Measurements from ENCODE around the gene SLC35A4.

Gene SLC35A4, protein sequence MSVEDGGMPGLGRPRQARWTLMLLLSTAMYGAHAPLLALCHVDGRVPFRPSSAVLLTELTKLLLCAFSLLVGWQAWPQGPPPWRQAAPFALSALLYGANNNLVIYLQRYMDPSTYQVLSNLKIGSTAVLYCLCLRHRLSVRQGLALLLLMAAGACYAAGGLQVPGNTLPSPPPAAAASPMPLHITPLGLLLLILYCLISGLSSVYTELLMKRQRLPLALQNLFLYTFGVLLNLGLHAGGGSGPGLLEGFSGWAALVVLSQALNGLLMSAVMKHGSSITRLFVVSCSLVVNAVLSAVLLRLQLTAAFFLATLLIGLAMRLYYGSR

DNA sequence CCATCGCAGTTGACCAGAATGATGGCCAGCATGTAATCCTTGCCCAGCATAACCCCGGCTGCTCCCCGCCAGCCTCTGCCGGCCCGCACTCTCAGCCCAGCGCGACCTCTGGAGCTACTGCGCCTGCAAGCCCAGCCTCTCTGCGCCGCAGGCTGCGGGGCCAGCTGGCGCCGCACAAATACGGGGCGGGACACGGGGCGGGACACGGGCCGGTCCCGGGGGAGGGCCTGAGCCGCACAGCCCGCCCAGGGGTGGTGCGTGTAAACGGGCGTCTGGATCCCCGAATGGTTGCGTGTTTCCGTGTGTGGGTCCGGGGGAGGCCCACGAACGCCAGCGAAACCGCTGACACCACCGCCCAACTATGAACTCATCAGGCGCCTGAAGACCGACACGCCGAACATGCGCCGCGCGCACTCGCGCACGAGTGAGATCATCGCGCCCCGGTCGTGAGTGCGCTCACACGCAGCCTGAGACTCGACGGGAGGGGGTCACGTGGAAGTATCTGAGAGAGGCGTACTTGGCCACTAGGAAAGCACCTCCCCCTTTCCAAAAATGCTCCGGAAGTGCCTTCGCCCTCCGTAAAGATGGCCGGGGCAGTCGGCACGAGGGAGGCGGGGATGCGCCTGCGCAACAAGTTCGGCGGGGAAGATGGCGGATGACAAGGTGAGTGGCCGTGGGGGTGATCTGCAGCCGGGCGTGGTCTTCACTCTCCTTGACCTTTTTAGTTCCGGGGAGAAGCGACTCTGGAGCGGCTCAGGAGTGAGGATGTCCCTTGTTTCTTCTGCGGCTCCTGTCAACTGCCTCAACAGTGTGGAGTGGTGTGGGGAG lies at the start of gene SLC35A4, which contains the start of gene APBB3:
SLC35A4 (plus strand) TSS at position 633 of the 828 bp plus-strand sequence. CDS start 2,342 bp downstream, outside the sequence.
APBB3 (minus strand) TSS at position 403 of the 828 bp plus-strand sequence; CDS start at position 50, 353 bp downstream.
- DNase-seq: peak; percentile 99

DNA sequence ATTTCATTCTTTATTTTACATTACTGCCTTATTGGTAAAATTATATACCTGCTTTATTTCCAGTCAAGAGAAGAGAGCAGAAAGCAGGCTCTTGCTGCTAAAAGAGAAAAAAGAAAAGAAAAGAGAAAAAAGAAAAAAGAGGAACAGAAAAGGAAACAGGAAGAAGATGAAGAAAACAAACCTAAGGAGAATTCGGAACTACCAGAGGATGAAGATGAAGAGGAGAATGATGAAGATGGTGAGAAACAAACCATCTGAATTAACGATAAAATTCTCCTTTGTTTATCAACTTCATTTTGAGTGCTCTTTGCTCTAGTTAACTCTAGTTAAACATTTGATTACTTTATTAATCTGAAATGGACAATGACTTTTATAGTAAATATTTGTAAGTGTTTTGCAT lies 40.6 kb upstream of the SLC35A4 start:
- DNase-seq: no peak

DNA sequence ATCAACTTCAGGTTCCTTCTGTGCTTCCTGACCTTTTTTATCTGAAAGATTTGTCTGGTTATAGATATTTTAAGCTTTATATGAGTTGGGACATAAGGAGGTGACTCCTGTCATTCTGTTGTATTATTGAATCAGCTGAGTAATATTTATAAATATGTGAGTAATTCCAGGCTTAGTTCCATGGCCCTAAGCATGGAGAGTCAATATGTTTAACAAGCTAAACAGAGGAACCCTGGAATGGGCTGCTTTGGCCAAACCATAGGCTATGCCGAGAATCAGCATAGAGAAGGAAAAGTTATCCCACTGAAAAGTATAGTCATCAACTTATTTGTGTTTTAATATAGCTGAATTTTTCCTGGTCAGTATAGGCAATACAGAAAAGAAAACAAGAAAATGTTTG lies 24.4 kb upstream of the SLC35A4 start:
- no peak for DNase-seq

DNA sequence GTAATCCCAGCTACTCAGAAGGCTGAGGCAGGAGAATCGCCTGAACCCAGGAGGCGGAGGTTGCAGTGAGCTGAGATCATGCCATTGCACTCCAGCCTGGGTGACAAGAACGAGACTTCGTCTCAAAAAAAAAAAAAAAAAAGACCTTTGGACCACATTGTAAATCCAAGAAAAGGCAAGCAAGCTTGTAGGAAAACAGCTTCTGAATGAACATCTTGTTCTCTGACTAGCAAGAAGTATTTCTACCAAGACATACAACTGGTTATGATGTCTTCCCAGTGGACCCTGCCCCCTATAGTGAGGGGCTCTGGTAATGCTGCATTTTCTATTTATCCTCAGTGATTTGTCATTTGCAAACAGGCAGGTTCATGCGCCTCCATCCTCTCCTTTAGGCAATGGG lies 21.7 kb upstream of the SLC35A4 start:
- DNase-seq: no peak

DNA sequence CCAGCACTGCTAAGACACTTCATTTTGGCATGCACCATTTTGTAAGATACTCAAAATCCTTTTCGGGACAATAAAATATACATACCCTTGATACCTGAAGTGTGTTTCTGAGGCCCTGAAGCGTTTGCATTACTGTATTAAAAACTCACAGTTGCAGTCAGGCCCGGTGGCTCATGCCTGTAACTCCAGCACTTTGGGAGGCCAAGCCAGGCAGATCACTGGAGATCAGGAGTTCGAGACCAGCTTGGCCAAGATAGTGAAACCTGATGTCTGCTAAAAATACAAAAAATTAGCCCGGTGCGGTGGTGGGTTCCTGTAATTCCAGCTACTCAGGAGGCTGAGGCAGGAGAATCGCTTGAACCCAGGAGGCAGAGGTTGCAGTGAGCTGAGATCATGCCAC lies 19.6 kb upstream of the SLC35A4 start:
- no peak for DNase-seq

DNA sequence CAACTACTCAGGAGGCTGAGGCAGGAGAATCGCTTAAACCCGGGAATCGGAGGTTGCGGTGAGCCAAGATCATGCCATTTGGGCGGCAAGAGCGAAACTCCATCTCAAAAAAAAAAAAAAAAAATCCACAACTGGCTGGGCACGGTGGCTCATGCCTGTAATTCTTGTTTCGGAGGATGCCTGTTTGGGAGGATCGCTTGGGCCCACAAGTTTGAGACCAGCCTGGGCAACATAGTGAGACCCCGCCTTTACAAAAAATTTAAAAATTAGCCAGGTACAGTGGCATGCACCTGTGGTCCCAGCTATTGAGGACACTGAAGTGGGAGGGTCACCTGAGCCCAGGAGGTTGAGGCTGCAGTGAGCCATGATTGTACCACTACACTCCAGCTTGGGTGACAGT lies 19.0 kb upstream of the SLC35A4 start:
- no peak for DNase-seq

DNA sequence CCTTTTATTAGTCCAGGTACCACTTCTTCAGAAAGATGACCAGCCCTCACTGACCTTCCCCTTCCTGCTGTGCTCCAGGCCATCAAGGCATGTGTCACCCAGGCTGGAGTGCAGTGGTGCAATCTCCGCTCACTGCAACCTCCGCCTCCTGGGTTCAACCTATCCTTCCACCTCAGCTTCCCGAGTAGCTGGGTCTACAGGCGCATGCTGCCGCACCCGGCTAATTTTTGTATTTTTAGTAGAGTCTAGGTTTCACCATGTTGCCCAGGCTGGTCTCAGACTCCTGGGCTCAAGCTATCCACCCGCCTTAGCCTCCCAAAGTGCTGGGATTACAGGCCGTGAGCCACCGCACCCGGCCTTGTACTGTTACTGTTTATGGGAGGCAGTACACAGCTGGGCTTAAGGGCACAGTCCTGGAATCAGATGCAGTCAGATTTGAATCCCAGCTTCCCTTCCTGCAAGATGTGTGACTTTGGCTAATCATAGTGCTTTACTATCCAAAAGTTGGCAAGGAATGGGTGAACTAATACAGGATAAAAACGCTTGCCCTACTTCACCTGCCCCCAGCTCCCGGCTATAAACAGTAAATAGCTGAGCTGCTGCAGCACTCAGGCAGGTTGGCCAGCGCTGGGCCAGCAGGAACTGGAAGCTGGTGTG lies 17.6 kb upstream of the SLC35A4 start:
- no peak for DNase-seq

DNA sequence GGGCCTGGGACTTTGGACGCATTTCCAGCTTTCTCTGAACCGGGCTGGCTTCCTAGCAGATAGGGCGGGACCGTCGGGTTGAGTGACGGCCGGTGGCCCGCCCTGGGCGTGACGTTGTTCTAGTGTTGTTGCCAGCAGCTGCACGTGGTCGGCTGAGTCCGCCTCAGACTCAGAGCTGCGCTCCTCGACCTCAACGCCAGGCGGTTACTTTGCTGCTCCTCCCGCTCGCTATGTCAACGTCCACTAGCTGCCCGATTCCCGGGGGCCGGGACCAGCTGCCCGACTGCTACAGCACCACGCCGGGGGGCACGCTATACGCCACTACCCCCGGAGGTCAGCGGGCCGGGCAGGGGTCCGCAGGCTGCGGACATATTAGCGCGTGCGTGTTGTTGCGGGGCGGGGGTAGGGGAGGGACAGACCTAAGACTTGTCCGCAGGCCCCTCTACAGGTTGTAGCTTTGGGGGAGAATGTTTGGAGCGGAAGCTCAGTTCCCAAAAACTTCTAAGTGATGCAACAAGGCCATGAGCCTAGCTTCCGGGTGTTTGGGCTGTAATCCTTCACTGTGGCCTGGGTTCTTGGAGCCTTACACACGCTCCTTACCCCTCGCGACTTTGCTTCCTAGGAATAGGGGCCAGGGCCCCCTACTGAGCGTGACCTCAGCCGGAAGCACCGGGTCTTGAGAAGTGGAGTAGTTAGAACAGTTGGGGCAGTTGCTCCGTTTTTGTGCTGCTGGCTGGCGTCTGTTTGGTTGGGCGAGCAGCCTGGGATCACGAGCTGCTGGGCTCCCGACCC lies 16.9 kb upstream of the SLC35A4 start, which contains the start of gene EIF4EBP3:
EIF4EBP3 (plus strand) TSS at position 155 of the 792 bp plus-strand sequence; CDS start at position 231, 76 bp downstream.
- DNase-seq: peak; percentile 85

DNA sequence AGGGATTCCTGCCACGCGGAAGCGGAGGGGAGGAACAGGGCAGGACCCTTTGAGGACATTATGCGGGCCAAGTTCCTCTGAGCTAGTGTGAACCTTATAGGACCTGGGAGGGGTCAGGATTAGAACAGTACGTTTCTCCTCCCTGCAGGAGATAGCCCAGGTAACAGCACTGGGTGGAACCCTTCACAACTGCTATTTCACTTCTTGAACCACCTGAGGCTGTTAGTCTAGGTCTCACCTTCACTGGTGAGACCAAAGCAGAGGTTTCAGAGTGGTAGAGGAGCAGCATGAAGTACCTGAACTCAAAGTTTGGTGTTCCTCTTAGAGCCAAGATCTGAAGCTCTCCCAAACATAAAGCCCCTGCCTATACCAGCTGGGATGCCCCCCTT lies 16.3 kb upstream of the SLC35A4 start:
- DNase-seq: no peak

DNA sequence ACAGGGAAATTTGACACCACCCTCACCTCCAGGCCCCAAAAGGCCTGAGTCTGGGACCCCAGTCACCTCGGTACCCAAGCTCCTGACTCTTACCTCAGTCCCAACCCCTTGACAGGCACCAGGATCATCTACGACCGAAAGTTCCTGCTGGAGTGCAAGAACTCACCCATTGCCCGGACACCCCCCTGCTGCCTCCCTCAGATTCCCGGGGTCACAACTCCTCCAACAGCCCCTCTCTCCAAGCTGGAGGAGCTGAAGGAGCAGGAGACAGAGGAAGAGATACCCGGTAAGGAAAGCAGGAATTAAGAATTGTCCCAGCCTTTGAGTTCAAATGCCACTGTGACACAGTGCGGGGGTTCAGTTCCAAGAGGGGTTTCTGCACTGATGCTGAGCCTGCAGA lies 15.8 kb upstream of the SLC35A4 start:
- DNase-seq: no peak

DNA sequence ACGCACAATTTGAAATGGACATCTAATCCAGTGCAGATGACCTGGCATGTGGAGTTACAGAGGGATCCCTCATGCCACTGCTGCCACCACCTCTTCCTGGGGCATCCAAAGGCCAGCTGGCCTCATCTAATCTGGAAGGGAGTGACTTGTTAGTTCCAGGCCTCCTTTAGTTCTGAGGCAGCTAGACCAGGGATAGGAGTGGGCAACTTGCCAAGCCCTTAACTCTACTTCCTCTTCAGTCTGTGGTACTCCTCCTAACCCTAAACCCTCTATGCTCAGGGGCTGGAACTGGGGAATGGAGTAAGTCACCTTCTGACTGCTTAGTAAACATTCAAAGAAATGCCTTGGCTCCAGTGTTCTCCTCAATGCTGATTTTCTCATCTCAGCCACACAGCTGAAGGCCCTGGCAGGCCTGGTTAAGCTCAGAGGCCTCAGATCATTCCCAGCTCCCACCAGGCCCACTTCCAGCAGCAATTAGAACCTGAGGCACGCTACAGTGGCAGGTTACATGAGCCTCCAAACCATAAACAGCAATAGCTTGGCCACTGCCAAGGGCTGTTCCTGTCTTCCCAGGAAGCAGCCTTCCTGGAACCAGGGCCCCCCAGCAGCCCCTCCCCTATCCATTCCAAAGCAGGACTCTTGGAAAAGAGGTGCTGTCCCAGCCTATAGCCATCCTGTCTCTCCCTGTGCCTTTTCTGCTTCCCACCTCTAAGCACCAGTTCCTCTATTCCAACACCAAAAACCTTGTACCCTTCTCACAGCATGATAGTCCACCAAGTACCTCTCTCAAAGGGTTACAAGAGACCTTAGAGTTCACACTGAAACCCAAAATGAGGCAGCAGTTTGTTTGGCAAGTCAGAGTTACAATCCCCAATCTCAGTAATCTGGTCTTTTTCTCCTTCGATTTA lies 15.1 kb upstream of the SLC35A4 start:
- no peak for DNase-seq

DNA sequence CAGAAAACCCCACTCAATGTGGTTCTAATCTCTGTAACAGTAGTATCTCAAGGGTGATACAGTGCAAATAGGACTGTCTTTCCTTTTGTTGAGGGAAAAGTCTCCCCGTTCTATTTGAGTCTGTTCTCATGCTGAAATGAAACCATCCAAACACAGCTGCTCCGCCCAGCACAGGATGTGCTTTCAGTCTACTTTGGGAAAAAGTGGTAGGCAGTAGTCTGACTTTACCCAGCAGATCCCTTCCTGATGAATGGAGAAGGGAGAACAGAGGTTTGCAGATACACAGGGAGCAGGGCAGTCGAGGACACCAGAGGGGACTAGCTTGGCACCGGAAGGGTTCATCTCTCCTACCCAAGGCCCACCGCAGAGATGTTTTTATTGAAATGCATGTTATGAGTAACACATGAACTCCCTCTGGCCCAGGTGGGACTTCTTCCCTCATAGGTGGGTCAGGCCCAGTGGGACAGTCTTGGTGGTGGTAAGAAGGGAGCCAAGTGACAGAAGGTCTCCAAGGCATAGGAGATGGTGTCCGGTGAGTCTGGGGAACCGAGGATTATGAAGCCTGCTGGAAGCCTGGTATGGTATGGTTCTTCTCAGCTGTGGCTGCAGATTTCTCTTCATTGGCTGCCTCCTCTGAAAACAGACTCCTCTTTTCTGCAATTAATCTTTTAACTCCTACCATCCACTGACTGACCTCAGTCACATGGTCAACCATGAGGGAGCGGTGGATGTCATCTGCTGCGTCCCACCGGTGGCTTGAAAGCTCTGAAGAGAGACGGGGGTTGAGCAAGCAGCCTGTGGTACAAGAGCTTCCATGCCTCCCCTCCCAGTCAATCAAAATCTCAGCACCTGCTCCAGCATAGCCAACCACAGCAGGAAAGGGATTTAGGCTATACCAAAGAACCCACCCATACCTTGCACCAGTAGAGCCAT lies 14.2 kb upstream of the SLC35A4 start:
- DNase-seq: no peak

DNA sequence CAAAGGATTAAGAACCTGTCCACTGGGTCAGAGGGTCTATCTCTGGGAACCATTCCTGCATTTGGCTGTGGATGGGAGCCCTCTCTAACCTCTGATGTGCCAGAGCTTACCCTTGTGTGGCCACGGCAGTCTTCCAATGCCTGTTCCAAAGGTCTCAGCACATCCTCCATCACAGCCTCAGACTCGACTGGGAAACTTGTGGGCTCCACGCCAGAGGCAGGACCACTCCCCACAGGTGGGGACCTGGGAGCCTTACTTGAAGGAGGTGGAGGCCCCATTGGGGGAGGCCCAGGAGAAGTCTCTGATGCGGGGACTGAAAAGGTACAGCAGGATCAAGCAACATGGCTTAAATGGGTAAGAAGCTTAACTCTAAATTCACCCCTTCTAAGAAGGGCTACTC lies 12.8 kb upstream of the SLC35A4 start:
- no peak for DNase-seq

DNA sequence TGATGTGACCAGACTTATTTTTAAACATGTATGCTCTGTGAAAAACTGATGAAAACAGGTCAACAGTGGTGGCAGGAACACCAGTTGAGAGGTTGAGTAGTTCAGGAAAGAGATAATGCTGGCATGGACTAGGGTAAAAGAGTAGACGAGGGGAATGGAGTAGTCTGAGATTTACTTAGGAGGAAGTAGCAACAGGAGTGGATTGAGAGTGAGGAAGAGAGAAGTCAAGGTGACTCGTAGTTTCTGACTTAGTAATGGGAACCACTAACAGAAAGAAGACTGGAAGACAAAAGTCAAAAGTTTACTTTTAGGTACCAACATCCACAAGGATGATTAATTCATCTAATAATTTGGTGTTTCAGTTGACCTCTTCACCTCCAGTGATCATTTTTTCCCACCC lies 11.0 kb upstream of the SLC35A4 start:
- DNase-seq: peak; percentile 57

DNA sequence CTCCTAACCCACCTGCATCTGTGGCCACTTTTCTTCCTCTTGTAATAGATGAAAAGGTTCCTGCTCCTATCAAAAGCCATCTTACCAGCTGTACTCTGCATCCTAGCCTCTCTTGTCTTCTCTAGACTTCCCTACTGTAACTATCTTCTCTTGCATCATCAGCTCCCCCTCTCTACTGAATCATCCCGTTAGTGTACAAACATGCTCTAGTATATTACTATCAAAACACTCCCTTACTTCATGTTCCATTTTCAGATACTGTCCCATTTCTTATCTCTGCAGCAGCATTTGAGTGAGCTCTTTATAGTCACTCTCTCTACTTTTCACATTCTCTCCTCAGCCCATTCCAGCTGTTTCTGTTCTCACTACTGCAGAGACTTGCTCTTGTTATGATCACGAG lies 10.2 kb upstream of the SLC35A4 start:
- DNase-seq: no peak

DNA sequence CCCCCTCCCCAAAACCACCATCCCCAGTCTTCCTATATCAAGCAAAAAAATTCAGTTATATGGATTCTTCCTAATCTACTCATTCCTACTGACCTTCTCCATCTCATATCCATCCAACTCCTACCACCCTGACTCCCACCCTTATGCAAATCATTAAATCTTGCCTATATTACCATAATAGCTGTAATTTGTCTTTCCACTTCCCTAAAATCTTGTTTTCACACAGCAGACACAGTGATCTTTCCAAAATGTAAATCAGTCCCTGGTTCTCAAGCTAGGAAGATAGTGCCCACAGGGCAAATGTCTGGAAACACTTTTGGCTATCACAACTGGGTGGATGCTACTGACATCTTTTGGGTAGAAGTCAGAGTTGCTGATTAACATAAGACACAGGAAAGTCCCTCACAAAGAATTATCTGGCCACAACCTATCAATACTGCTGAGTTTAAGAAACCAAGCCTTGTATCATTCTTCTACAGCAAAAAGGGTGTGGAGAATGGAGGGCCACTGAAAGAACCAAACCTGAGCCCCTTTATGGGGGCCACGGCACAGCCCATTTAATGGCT lies 8.8 kb upstream of the SLC35A4 start:
- no peak for DNase-seq

DNA sequence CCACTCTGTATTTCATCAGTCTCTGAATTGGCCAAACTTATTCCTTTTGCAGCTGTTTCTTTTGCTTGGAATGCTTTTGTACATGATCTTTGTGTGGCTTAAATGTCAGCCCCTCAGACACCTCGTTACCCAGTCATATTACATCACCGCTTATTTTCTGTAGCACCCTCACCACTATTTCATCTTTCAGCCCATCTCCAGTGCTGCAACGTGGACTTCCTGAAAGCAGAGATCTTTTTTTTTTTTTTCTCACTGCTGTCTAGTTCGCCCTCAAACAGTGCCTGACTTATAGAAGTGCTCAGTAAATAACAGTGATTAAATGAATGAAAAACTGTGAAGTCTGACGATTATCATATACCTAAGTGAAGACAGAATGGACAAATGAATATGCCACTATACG lies 8.2 kb upstream of the SLC35A4 start:
- DNase-seq: no peak

DNA sequence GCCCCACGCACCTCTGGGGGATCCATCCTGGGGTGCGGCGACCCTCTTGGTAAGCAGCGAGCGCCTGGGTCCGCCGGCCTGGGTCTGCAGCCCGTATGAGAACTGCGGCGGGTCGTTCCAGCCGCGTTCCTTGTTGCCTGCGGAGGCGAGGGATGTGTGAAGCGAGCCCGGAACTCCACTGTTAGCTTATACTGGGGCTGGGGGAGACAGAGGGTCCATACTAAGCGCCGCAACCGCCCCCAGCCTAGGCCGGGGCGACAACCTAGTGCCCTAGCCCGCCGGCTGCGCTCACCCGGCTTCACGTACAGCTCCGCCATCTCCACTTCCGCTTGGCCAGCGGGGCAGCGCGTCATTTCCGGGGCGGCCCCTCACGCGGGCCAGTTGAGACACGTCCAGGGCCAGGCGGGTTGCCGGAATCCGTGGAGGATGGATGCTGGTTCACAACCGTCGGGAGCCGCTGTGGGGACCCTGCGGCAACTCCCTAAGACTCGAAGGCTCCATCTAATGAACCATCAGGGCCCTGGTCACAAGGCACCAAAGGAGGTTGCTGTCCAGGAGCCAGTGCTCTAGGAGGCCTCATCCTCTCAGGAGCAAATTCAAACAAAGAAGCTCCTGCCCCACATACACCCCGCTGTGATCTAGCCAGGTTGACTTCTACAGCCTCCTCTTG lies 7.4 kb upstream of the SLC35A4 start, which contains the start of gene SRA1:
SRA1 (minus strand) TSS at position 338 of the 670 bp plus-strand sequence; CDS start at position 317, 21 bp downstream.
- peak; percentile 93 for DNase-seq

DNA sequence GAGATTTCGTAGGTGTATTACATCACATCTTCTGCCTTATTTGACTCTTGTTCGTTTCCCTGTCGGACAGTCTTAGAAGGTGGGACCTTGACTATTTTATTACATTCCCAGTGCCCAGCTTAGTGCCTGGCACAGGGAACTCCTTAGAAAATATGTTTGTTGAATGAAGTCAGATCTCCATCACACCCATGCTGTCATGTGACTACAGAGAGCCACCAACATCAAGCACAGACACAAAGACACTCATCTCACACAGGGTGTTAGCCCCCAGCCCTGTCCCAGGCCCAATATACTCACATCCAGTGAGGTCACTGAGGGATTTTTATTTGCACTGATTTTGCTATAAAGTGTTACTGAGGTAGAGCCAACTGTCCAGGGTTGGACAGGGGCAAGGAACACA lies 6.7 kb upstream of the SLC35A4 start:
- no peak for DNase-seq

Data from activated CD4-positive, alpha-beta T cell treated with anti-CD3 and anti-CD28 coated beads, Interleukin-2, amount 50 U/mL, for 16 hours (primary cell).